H7 (cell line): ENCODE results near the gene AUTS2. TPM values are rescaled to one million over a fixed set of nuclear protein-coding genes. Genes with fewer than 3 reads are reported as not detected.
"Not testable (repeated sequence)": the region's sequence is repeated elsewhere in the genome, so short reads cannot be mapped to it uniquely, and the experiment has no call there.

Experiments used
- DNase-seq: peaks from one replicate; pipeline ENCODE4 v3.0.0; 2012
- H3K27me3 ChIP-seq: 2 replicates; pipeline ENCODE4 v1.6.0; 2011; ENCODE audit warnings: mild to moderate bottlenecking, low read length; ENCODE audit not compliant: control insufficient read depth, insufficient read depth
- H3K36me3 ChIP-seq: replicated peaks from 2 replicates; pipeline ENCODE4 v1.5.1; 2011; ENCODE audit warnings: low read length; ENCODE audit not compliant: control insufficient read depth, insufficient read depth
- H3K4me3 ChIP-seq: 2 replicates; pipeline ENCODE4 v1.5.1; 2011; ENCODE audit warnings: low read depth, mild to moderate bottlenecking, control low read depth, low read length, moderate library complexity; ENCODE audit not compliant: insufficient read depth
- total RNA-seq: library from RNA; depleted of rRNA; stranded (reverse); fragments of >200 nt; shearing (Covaris generic); gene quantifications from 2 replicates; pipeline ENCODE4 v1.2.3, GENCODE V29; 2014

AUTS2 gene
- total RNA-seq, 1 experiment from 2014 or later: 16.1 TPM

GRCh38 chr7:70580161-70580560, 981.9 kb downstream of the AUTS2 start:
- no peaks in the 10 kb centered on the region for H3K36me3 ChIP-seq
- DNase-seq: peak; percentile 45
- no peaks in the 10 kb centered on the region for H3K27me3 ChIP-seq
- H3K4me3 ChIP-seq: no peak overlapping the region

DNA sequence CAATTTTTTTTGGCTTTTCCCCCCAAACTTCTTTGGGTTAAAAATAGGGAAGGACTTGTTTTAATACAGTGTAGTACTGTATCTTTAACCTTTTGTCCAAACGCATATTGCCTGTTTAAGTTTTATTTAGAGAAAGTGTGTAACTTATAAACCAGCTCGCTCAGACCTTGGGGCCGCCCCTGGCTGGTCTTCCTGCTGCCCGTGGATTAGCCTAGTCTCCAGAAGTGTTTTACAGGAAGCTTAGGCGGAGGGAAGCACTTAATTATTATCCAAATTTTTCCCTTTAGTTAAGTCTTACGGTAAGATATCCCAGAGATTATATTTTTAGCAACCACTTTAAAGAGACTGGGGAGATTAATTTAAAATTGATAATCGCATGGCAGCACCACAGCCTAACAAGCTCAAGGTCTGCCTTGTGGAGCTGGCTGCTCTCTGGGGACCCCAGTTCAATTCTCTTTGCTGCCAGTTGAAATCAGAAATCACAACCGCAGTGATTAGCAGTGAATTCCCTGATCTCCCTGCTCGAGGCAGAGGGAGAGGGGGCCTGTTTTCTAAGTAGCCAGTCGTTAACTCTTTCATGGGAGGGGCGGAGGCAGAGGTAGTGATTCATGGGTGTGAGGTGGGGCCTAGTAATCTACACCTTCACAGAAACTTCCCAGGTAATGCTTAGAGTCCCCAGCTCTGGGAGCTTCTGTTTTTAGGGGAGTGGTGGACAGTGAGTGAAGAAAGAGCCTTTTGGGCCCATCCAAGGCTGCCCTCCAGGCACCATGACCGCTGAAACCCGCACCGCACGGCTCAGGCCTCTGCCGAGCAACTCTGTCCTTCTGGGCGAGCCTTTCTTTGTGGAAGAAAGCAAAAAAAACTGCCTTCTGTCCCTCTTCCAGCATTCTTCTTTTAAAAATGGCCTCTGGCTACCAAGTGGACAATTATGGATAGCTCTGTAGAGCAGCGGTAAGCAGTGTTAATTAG, 984.9 kb downstream of the AUTS2 start:
- peak; percentile 77 for DNase-seq
- no peaks in the 10 kb centered on the region for H3K27me3 ChIP-seq
- no peaks in the 10 kb centered on the region for H3K36me3 ChIP-seq
- no peak overlapping the region for H3K4me3 ChIP-seq

DNA sequence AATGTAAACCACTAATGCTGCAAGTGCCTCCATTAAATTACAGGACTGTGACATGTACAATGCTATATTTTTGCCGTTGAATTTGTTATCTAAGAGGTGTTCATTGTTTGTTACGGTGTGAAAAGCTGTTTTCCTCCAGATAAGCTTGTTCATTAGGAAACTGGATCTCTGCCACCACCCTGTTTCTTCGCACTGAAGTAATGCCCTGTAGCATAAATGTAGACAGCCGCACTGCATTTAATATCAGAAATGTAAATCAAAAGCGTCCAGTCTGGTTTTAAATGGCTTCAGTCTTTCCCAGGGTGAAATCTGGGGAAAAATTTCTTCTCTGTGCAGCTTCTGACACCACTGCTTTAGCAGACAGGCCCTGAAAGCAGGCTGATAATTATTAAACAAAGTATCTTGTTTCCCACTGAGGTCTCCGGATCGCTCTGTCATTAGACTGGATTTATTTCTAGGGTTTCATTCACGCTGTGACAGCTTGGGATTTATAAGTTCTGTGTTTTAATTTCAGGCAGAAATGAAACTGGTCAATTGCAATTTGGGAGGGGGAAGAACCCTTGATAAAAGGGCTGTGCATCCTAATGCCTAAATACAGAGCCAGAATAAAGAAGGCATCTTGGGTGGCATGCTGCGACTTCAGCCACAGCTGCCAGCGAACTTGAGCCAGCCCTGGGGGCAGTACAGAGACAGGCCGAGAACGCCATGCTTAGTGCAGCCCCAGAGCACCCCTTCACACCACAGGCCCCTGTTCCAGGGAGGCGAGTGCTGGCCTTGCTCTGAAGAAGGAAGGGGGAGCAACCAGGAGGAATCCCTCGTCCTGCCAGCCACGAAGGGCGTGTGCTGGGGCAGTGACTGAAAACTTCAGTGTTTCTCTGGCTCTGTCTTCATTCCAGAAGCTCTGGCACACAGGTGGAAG, 985.9 kb downstream of the AUTS2 start:
- H3K4me3 ChIP-seq: no peak overlapping the region
- peak; percentile 32 for DNase-seq
- no peaks in the 10 kb centered on the region for H3K36me3 ChIP-seq
- no peaks in the 10 kb centered on the region for H3K27me3 ChIP-seq

DNA sequence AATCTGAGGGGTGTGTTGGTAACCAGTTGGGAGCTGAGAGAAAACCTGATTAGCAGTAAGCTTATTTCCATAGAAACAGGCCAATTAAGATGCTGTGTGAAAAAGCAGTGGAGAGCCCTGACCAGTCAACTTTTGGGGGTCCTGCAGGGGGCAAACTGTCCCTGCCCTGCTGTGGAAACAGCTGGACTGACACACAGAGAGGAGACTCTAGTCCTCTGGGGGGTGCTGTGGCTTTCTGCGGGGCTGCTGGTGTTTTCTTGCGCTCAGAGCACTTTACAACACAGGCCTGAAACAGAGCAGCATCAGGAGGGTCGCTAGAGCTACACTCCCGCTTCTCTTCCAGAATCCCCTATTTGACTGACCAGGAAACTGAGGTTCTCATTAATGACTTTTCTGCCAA, 986.8 kb downstream of the AUTS2 start:
- Histone ChIP-seq H3K27me3 (no peaks in the 10 kb centered on the region), H3K4me3 (no peak overlapping the region), H3K36me3 (no peaks in the 10 kb centered on the region)
- peak; percentile 72 for DNase-seq

GRCh38 chr7:70586822-70587221, 988.5 kb downstream of the AUTS2 start:
- H3K27me3 ChIP-seq: no peaks in the 10 kb centered on the region
- H3K36me3 ChIP-seq: no peaks in the 10 kb centered on the region
- DNase-seq: no peak
- no peak overlapping the region for H3K4me3 ChIP-seq

- no peak for DNase-seq
- no peaks in the 10 kb centered on the region for H3K27me3 ChIP-seq
- H3K4me3 ChIP-seq: no peak overlapping the region
- no peaks in the 10 kb centered on the region for H3K36me3 ChIP-seq
Observed at GRCh38 chr7:70587739-70588138, 989.5 kb downstream of the AUTS2 start.

DNA sequence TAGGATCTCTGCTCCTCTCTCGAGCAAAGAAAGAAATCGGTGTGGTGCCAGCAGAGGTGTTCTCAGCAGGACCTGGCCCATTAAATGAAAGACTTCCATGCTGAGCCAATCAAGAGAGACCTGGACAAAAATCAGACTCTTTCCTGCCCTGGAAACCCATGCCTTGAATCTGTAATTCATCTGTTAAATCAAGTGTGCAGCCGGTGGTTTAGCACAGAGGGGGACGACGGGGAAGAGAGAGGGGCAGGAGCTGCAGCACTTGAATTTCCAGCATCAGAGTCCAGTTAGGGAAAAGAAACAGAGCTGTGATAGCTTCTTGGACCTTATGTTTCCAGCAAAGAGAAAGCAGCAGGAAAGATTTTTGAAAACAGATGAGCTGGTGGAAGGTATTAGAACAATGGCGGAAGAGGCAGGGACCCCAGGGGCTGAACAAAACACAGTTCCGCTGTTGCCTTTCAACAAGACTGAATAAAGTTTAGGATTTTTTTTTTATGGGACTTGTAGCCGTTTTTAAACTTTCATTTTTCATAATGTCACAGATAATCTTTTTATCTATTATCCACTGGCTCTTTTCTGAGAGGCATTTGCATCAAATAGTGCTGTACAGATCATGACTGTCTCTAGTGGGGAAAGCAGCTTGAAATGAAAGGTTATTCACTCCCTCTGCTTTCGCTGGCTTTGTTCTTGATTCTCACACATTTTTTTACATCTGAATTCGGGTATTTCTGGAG, 990.1 kb downstream of the AUTS2 start:
- no peak for DNase-seq
- Histone ChIP-seq H3K4me3 (no peak overlapping the region), H3K36me3 (no peaks in the 10 kb centered on the region), H3K27me3 (no peaks in the 10 kb centered on the region)

- peak; percentile 32 for DNase-seq
- no peak overlapping the region for H3K4me3 ChIP-seq
- no peaks in the 10 kb centered on the region for H3K36me3 ChIP-seq
- H3K27me3 ChIP-seq: no peaks in the 10 kb centered on the region
Observed at GRCh38 chr7:70589010-70589409, 990.7 kb downstream of the AUTS2 start.

- H3K4me3 ChIP-seq: no peak overlapping the region
- no peak for DNase-seq
Observed at GRCh38 chr7:70589590-70589989, 991.3 kb downstream of the AUTS2 start.

DNA sequence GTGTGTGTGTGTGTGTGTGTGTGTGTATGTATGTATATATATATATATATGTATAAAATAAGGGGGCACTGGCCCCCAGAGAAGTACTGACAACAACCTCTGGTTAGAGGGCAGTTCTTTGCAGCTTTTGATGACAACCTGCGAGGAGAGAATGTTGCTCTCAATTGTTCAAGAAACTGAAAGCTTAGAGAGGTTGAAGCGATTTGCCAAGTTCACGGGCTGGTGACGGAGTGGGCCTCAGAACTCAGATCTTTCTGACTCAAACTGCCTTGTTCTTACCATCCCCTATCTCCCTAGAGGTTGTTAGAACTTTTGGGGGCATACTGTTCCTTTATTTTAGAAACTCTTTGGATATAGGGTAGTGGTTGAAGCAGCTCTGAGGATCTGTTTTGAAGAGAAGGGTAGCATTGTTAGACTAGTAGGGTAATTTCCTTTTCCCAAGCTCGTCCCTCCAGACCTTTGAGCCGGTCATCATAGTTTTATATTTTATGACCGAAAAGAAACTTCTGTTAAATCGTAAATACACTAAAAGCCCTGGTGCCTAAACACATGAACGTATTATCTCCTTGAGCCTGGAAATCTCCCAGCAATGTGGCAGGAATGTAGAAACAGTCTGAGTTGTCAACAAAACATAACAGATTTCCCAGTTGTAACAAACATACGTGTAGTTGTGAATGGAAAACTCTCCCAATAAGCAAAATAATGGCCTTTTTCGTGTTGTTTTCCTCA, 992.0 kb downstream of the AUTS2 start:
- peaks cover under 1% of the 10 kb centered on the region for H3K27me3 ChIP-seq
- H3K36me3 ChIP-seq: no peaks in the 10 kb centered on the region
- H3K4me3 ChIP-seq: no peak overlapping the region
- no peak for DNase-seq

More at GRCh38 chr7:70589590-70589989, 991.3 kb downstream of the AUTS2 start:
- Histone ChIP-seq H3K36me3 (no peaks in the 10 kb centered on the region), H3K27me3 (no peaks in the 10 kb centered on the region; the same call in 1 of the 2 replicates)

DNA sequence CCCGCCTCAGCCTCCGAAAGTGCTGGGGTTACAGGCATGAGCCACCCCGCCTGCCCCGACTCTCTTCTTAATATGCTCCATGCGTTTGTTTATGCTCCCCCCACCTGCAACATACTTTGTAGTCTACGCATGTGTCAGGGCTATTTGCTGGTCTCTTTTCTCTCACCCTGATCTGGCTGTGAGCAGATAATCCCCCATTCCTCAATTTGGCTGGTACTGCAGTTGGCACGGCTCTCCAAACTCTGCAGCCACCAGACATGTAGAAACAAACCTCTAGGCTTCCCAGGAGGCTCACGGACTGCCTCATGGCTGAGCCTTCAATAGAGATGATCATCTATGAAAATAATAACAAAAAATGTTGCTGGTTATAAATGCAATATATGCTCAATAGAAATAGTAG, 993.4 kb downstream of the AUTS2 start:
- H3K4me3 ChIP-seq: no peak overlapping the region
- no peaks in the 10 kb centered on the region for H3K36me3 ChIP-seq
- peaks cover 13% of the 10 kb centered on the region for H3K27me3 ChIP-seq
- DNase-seq: no peak

DNA sequence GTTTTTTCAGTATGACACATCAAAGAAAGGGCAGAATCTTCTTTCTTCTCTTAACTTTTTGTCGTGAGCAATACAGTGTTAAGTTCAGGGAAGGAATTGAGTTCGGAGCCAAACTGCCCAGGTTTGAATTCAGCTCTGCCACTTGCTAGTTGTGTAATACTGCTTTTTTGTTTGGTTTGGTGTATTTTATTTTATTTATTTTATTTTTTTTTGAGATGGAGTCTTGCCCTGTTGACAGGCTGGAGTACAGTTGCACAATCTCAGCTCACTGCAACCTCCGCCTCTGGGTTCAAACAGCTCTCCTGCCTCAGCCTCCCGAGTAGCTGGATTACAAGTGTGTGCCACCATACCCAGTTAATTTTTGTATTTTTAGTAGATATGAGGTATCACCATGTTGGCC, 993.9 kb downstream of the AUTS2 start:
- H3K36me3 ChIP-seq: no peaks in the 10 kb centered on the region
- DNase-seq: no peak
- H3K27me3 ChIP-seq: peaks cover 18% of the 10 kb centered on the region
- H3K4me3 ChIP-seq: no peak overlapping the region

- no peak overlapping the region for H3K4me3 ChIP-seq
- no peak for DNase-seq
- H3K27me3 ChIP-seq: peaks cover 37% of the 10 kb centered on the region
- no peaks in the 10 kb centered on the region for H3K36me3 ChIP-seq
Observed at GRCh38 chr7:70594170-70594569, 995.9 kb downstream of the AUTS2 start.

DNA sequence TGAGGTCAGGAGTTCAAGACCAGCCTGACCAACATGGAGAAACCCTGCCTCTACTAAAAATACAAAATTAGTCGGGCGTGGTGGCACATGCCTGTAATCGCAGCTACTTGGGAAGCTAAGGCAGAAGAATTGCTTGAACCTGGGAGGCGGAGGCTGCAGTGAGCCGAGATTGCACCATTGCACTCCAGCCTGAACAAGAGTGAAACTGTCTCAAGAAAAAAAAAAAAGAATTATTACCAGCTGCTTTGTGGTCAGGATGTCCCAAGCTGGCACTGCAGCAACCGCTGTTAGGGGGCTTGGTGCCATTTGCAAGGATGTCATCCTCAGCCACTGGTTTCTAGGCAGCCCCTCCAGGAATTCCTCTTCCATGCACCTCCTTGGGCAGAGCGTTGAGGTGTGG, 996.6 kb downstream of the AUTS2 start:
- not testable (repeated sequence) for H3K4me3 ChIP-seq, DNase-seq, H3K36me3 ChIP-seq
- peaks cover 37% of the 10 kb centered on the region for H3K27me3 ChIP-seq
